ENCODE results near the gene RHOH. TPM values are rescaled to one million over a fixed set of nuclear protein-coding genes. Genes with fewer than 3 reads are reported as not detected.

The RHOH gene
- total RNA-seq, 1 experiment from 2014 or later = not detected

GRCh38 chr4:40264995-40265909, 68.4 kb downstream of the RHOH start:
- peaks cover 5% of the 10 kb centered on the region; the same call in 1 of the 2 replicates for H3K4me1 ChIP-seq (replicated peaks; ENCODE audit: insufficient read depth)
- no peak overlapping the region for H2AFZ ChIP-seq
- no TSS peak for BruUV-seq (replicated peaks)
- H3K27me3 ChIP-seq (ENCODE audit: insufficient read depth, low read depth) = no peaks in the 10 kb centered on the region
- H3K36me3 ChIP-seq (ENCODE audit: low read depth) = no peaks in the 10 kb centered on the region
- no peak for DNase-seq
- no peaks in the 10 kb centered on the region for H3K9me3 ChIP-seq (ENCODE audit: insufficient read depth, low read depth)
- H3K27ac ChIP-seq = no peak overlapping the region
- 0 out of 2 replicates have a peak, but pooled peaks cover 5% of the 10 kb centered on the region for H3K9me2 ChIP-seq (ENCODE audit: insufficient read depth)
- no peak overlapping the region for H3K4me2 ChIP-seq
- CTCF ChIA-PET = no interaction called here
- H3K79me2 ChIP-seq (ENCODE audit: low read depth) = no peaks in the 10 kb centered on the region
- no peak for TF ChIP-seq CTCF (conservative IDR thresholded peaks at IDR 0.05)
- no peak for TF ChIP-seq EZH2 (IDR thresholded peaks at IDR 0.05; ENCODE audit: low read depth)
- POLR2A ChIA-PET (ENCODE audit: unreplicated experiment) = no interaction called here
- intact Hi-C loops (cut with micrococcal nuclease; ENCODE audit: unreplicated experiment) = no loop called here
- H4K20me1 ChIP-seq (ENCODE audit: insufficient read depth) = no peaks in the 10 kb centered on the region
- H3K4me3 ChIP-seq = no peak overlapping the region
- 0 out of 2 replicates have a peak, but pooled peaks cover 5% of the 10 kb centered on the region for H3F3A ChIP-seq (ENCODE audit: insufficient read depth, low read depth)

GRCh38 chr4:40265910-40266274, 69.1 kb downstream of the RHOH start:
- Histone ChIP-seq H4K20me1 (ENCODE audit: insufficient read depth) (no peaks in the 10 kb centered on the region), H3K4me1 (replicated peaks; ENCODE audit: insufficient read depth) (peaks cover 5% of the 10 kb centered on the region; the same call in 1 of the 2 replicates), H3K4me3 (no peak overlapping the region), H3K79me2 (ENCODE audit: low read depth) (no peaks in the 10 kb centered on the region), H3F3A (ENCODE audit: insufficient read depth, low read depth) (0 out of 2 replicates have a peak, but pooled peaks cover 5% of the 10 kb centered on the region), H3K4me2 (no peak overlapping the region), H3K9me3 (ENCODE audit: insufficient read depth, low read depth) (no peaks in the 10 kb centered on the region), H3K36me3 (ENCODE audit: low read depth) (no peaks in the 10 kb centered on the region), H3K9me2 (ENCODE audit: insufficient read depth) (0 out of 2 replicates have a peak, but pooled peaks cover 5% of the 10 kb centered on the region), H3K27me3 (ENCODE audit: insufficient read depth, low read depth) (no peaks in the 10 kb centered on the region), H3K27ac (no peak overlapping the region), H2AFZ (no peak overlapping the region)
- TF ChIP-seq EZH2 (IDR thresholded peaks at IDR 0.05; ENCODE audit: low read depth) = no peak
- TF ChIP-seq CTCF (conservative IDR thresholded peaks at IDR 0.05) = no peak
- no peak for DNase-seq
- intact Hi-C loops (cut with micrococcal nuclease; ENCODE audit: unreplicated experiment) = no loop called here
- ChIA-PET POLR2A (ENCODE audit: unreplicated experiment) (interaction anchor here (0.6 kb wide), 1 partner anchor 359 kb away, joined by 9 read pairs; no protein-coding TSS in a partner anchor), CTCF (no interaction called here)
- BruUV-seq (replicated peaks) = no TSS peak

- Histone ChIP-seq H3K9me3 (ENCODE audit: insufficient read depth, low read depth) (no peaks in the 10 kb centered on the region), H3K4me2 (no peak overlapping the region), H3F3A (ENCODE audit: insufficient read depth, low read depth) (no peaks in the 10 kb centered on the region), H3K27me3 (ENCODE audit: insufficient read depth, low read depth) (no peaks in the 10 kb centered on the region), H4K20me1 (ENCODE audit: insufficient read depth) (no peaks in the 10 kb centered on the region), H3K27ac (no peak overlapping the region), H2AFZ (no peak overlapping the region), H3K36me3 (ENCODE audit: low read depth) (no peaks in the 10 kb centered on the region), H3K4me1 (replicated peaks; ENCODE audit: insufficient read depth) (0 out of 2 replicates have a peak, but pooled peaks cover 5% of the 10 kb centered on the region), H3K9me2 (ENCODE audit: insufficient read depth) (0 out of 2 replicates have a peak, but pooled peaks cover 5% of the 10 kb centered on the region), H3K4me3 (no peak overlapping the region), H3K79me2 (ENCODE audit: low read depth) (no peaks in the 10 kb centered on the region)
- TF ChIP-seq EZH2 (IDR thresholded peaks at IDR 0.05; ENCODE audit: low read depth) (no peak), CTCF (conservative IDR thresholded peaks at IDR 0.05) (no peak)
- ChIA-PET POLR2A (ENCODE audit: unreplicated experiment) (no interaction called here), CTCF (no interaction called here)
- intact Hi-C loops (cut with micrococcal nuclease; ENCODE audit: unreplicated experiment) = no loop called here
- no TSS peak for BruUV-seq (replicated peaks)
- no peak for DNase-seq
Observed at GRCh38 chr4:40269133-40269532, 72.3 kb downstream of the RHOH start.

All from PC-9 (cell line).